Liver (tissue), 9 donors: Measurements from ENCODE around the gene NAV2. TPM values are rescaled to one million over a fixed set of nuclear protein-coding genes. Genes with fewer than 3 reads are reported as not detected.

Source experiments
- DNase-seq: peaks from one replicate; pipeline ENCODE4 v3.0.0-alpha.2; 2017; ENCODE audit warnings: low spot score
- H3K27ac ChIP-seq, 2 donors: one replicate each; pipeline ENCODE4 v1.7.0; 2013; ENCODE audit warnings: inconsistent platforms in 2 of 2, low read length in 2 of 2, control low read depth in 1 of 2, low read depth in 1 of 2, mild to moderate bottlenecking in 1 of 2
- H3K27me3 ChIP-seq, 4 donors: one replicate each; pipeline versions ENCODE4 v1.6.1 to v1.7.0; 2013; ENCODE audit warnings: low read length in 3 of 4, inconsistent platforms in 1 of 4, mild to moderate bottlenecking in 1 of 4, moderate library complexity in 1 of 4; ENCODE audit not compliant: control insufficient read depth in 4 of 4, insufficient read depth in 4 of 4
- H3K36me3 ChIP-seq, 4 donors: one replicate each; pipeline versions ENCODE4 v1.6.1 to v1.7.0; 2013; ENCODE audit warnings: low read length in 3 of 4, mild to moderate bottlenecking in 3 of 4, low read depth in 1 of 4, moderate library complexity in 1 of 4; ENCODE audit not compliant: control insufficient read depth in 4 of 4, insufficient read depth in 3 of 4
- H3K4me1 ChIP-seq, 4 donors: one replicate each; pipeline versions ENCODE4 v1.6.1 to v1.7.0; 2013; ENCODE audit warnings: low read length in 3 of 4, mild to moderate bottlenecking in 3 of 4, moderate library complexity in 1 of 4; ENCODE audit not compliant: control insufficient read depth in 4 of 4, insufficient read depth in 4 of 4
- H3K4me3 ChIP-seq, 3 donors: one replicate each; pipeline versions ENCODE4 v1.6.1 to v1.7.0; 2013; ENCODE audit warnings: low read length in 3 of 3, control low read depth in 1 of 3, low read depth in 1 of 3, mild to moderate bottlenecking in 1 of 3
- H3K9ac ChIP-seq, 2 donors: one replicate each; pipeline ENCODE4 v1.7.0; 2013; ENCODE audit warnings: low read length in 2 of 2, mild to moderate bottlenecking in 2 of 2, moderate library complexity in 2 of 2, control low read depth in 1 of 2, low read depth in 1 of 2
- H3K9me3 ChIP-seq, 4 donors: one replicate each; pipeline versions ENCODE4 v1.6.1 to v1.7.0; 2013; ENCODE audit warnings: low read length in 3 of 4; ENCODE audit not compliant: control insufficient read depth in 4 of 4
- EGR1 ChIP-seq, 2 donors: IDR thresholded peaks; 2 replicates each; pipeline ENCODE4 v1.6.1; 2016 to 2018; ENCODE audit warnings: antibody characterized with exemption in 2 of 2, low read depth in 2 of 2
- FOXA1 ChIP-seq: IDR thresholded peaks from 2 replicates; pipeline ENCODE4 v1.6.1; 2016; ENCODE audit warnings: antibody characterized with exemption
- FOXA2 ChIP-seq: IDR thresholded peaks from 2 replicates; pipeline ENCODE4 v1.6.1; 2016; ENCODE audit warnings: antibody characterized with exemption
- GABPA ChIP-seq, 2 donors: IDR thresholded peaks in 1 of 2; conservative IDR thresholded peaks in 1 of 2; 2 replicates each; pipeline ENCODE4 v1.6.1; 2016; ENCODE audit warnings: antibody characterized with exemption in 2 of 2, mild to moderate bottlenecking in 1 of 2, moderate library complexity in 1 of 2
- HNF4A ChIP-seq, 2 donors: conservative IDR thresholded peaks; 2 replicates each; pipeline ENCODE4 v1.6.1; 2016; ENCODE audit warnings: antibody characterized with exemption in 2 of 2, mild to moderate bottlenecking in 2 of 2
- JUND ChIP-seq, 2 donors: IDR thresholded peaks; 2 replicates each; pipeline ENCODE4 v1.6.1; 2016; ENCODE audit warnings: antibody characterized with exemption in 2 of 2
- NR2F2 ChIP-seq: IDR thresholded peaks from 2 replicates; pipeline ENCODE4 v1.6.1; 2016; ENCODE audit warnings: antibody characterized with exemption
- RAD21 ChIP-seq, 2 donors: IDR thresholded peaks; 2 replicates each; pipeline ENCODE4 v1.6.1; 2016; ENCODE audit warnings: antibody characterized with exemption in 2 of 2, mild to moderate bottlenecking in 2 of 2
- RXRA ChIP-seq, 2 donors: IDR thresholded peaks; 2 replicates each; pipeline ENCODE4 v1.6.1; 2017 to 2018; ENCODE audit warnings: antibody characterized with exemption in 2 of 2, mild to moderate bottlenecking in 1 of 2
- SP1 ChIP-seq: IDR thresholded peaks from 2 replicates; pipeline ENCODE4 v1.6.1; 2018; ENCODE audit warnings: antibody characterized with exemption, mild to moderate bottlenecking
- TAF1 ChIP-seq: conservative IDR thresholded peaks from 2 replicates; pipeline ENCODE4 v1.6.1; 2016; ENCODE audit warnings: antibody characterized with exemption, mild to moderate bottlenecking
- YY1 ChIP-seq: IDR thresholded peaks from 2 replicates; pipeline ENCODE4 v1.6.1; 2016; ENCODE audit warnings: antibody characterized with exemption, mild to moderate bottlenecking
- WGBS: extraction: QIAGEN DNeasy Blood & Tissue Kit; methylation state at CpG from one replicate; pipeline ENCODE4 v1.1.7; 2013; 5-methylcytosine and 5-hydroxymethylcytosine counted together
- polyA plus RNA-seq, 2 donors: library from polyadenylated mRNA; stranded (reverse) in 1 of 2; unstranded in 1 of 2; fragments of 200-250 nt in 1 of 2; fragments of >200 nt in 1 of 2; fragmentation: Nextera tagmentation in 1 of 2; extraction: Ambion mirVana in 1 of 2; gene quantifications; one replicate each; pipeline versions ENCODE4 v1.2.1 to v1.2.3, GENCODE V29; 2013 to 2015
- total RNA-seq, 2 donors: library from RNA; depleted of rRNA; stranded (reverse); fragments of >200 nt; gene quantifications; one replicate each; pipeline ENCODE4 v1.2.3, GENCODE V29; 2014
- TF ChIP-seq, protein P1 (sequence below): IDR thresholded peaks from 2 replicates; pipeline ENCODE4 v1.6.1; 2016; ENCODE audit warnings: antibody characterized with exemption, mild to moderate bottlenecking
- TF ChIP-seq, protein P2 (sequence below): IDR thresholded peaks from 2 replicates; pipeline ENCODE4 v1.6.1; 2016; ENCODE audit warnings: antibody characterized with exemption
- TF ChIP-seq, protein P3 (sequence below): IDR thresholded peaks from 2 replicates; pipeline ENCODE4 v1.6.1; 2016; ENCODE audit warnings: antibody characterized with exemption
- TF ChIP-seq, protein P4 (sequence below): fragments of 150-350 bp; IDR thresholded peaks from 2 replicates; pipeline ENCODE4 v1.5.1; 2017; ENCODE audit warnings: improper control_type of control experiment, low read depth, low read length; ENCODE audit not compliant: missing input control
- TF ChIP-seq, protein P5 (sequence below): IDR thresholded peaks from 2 replicates; pipeline ENCODE4 v1.6.1; 2016; ENCODE audit warnings: antibody characterized with exemption
- donor health status: healthy.
- donor health status: healthy.
- donor health status: healthy.
- donor health status: healthy.
- donor health status: healthy.

The NAV2 gene
- total and polyA plus RNA-seq, 4 donors = 6.3 to 20.5 (median 11.6) TPM

DNA sequence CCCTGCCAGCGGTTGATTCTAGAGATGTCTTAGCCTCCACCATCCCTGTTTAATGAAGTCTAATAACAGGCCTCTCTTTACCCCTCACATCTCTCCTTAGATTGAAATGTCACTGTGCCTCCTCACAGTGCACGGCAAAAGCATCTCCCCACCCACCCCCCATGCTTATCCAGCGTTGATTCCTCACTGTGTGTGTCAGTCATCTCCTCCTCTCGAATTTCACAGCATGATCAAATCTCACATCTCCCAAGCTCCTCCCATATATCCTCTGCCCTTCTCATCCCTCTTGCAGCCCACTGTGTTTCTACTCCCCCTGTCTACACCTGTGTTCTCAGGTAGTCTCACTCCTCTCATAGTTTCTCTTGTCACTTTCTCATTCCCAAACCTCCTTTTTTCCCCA is 363.0 kb downstream of the NAV2 start:
- 94% methylated on average over 4 of the region's 4 CpGs for WGBS
- Histone ChIP-seq H3K27ac (no peak overlapping the region), H3K9me3 (no peaks in the 10 kb centered on the region), H3K27me3 (no peaks in the 10 kb centered on the region), H3K4me1 (no peaks in the 10 kb centered on the region), H3K36me3 (peaks cover 7 to 46% (median 36%) of the 10 kb centered on the region in 4 donors), H3K9ac (no peak overlapping the region), H3K4me3 (no peak overlapping the region)
- no peak for DNase-seq
- TF ChIP-seq, protein P1, sequence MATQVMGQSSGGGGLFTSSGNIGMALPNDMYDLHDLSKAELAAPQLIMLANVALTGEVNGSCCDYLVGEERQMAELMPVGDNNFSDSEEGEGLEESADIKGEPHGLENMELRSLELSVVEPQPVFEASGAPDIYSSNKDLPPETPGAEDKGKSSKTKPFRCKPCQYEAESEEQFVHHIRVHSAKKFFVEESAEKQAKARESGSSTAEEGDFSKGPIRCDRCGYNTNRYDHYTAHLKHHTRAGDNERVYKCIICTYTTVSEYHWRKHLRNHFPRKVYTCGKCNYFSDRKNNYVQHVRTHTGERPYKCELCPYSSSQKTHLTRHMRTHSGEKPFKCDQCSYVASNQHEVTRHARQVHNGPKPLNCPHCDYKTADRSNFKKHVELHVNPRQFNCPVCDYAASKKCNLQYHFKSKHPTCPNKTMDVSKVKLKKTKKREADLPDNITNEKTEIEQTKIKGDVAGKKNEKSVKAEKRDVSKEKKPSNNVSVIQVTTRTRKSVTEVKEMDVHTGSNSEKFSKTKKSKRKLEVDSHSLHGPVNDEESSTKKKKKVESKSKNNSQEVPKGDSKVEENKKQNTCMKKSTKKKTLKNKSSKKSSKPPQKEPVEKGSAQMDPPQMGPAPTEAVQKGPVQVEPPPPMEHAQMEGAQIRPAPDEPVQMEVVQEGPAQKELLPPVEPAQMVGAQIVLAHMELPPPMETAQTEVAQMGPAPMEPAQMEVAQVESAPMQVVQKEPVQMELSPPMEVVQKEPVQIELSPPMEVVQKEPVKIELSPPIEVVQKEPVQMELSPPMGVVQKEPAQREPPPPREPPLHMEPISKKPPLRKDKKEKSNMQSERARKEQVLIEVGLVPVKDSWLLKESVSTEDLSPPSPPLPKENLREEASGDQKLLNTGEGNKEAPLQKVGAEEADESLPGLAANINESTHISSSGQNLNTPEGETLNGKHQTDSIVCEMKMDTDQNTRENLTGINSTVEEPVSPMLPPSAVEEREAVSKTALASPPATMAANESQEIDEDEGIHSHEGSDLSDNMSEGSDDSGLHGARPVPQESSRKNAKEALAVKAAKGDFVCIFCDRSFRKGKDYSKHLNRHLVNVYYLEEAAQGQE = no peak
- TF ChIP-seq, protein P2, sequence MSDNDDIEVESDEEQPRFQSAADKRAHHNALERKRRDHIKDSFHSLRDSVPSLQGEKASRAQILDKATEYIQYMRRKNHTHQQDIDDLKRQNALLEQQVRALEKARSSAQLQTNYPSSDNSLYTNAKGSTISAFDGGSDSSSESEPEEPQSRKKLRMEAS = no peak
- TF ChIP-seq TAF1 (no peak), RXRA (IDR thresholded peaks at IDR 0.05) (no peak), JUND (IDR thresholded peaks at IDR 0.05) (no peak), SP1 (no peak), HNF4A (conservative IDR thresholded peaks at IDR 0.05) (no peak), GABPA (IDR thresholded peaks at IDR 0.05 in 1 of 2, conservative IDR thresholded peaks at IDR 0.05 in 1 of 2) (no peak)
- TF ChIP-seq, protein P3, sequence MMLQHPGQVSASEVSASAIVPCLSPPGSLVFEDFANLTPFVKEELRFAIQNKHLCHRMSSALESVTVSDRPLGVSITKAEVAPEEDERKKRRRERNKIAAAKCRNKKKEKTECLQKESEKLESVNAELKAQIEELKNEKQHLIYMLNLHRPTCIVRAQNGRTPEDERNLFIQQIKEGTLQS = no peak

DNA sequence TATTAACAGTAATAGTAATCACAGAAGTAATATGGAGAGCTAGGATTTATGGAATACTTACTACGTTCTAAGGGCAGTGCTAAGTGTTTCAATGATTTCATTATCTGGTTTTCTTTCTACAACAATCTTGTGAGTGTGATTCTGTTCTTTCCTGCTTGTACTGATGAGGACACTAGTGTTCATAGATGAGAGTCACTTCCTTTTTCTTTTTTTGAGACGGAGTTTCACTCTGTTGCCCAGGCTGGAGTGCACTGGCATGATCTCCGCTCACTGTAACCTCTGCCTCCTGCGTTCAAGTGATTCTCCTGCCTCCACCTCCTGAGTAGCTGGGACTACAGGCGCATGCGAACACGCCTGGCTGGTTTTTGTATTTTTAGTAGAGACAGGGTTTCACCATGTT is 366.2 kb downstream of the NAV2 start:
- Histone ChIP-seq H3K27ac (no peak overlapping the region), H3K36me3 (peaks cover 7 to 68% (median 54%) of the 10 kb centered on the region in 4 donors), H3K4me1 (no peaks in the 10 kb centered on the region), H3K27me3 (no peaks in the 10 kb centered on the region), H3K4me3 (no peak overlapping the region), H3K9ac (no peak overlapping the region), H3K9me3 (no peaks in the 10 kb centered on the region)
- 97% methylated on average over 7 of the region's 7 CpGs for whole genome bisulfite sequencing
- no peak for TF ChIP-seq SP1
- no peak for TF ChIP-seq EGR1 (IDR thresholded peaks at IDR 0.05; ENCODE audit: low read depth in 2 of 2)
- no peak for TF ChIP-seq GABPA (IDR thresholded peaks at IDR 0.05 in 1 of 2, conservative IDR thresholded peaks at IDR 0.05 in 1 of 2)
- no peak for TF ChIP-seq RXRA (IDR thresholded peaks at IDR 0.05)
- no peak for TF ChIP-seq RAD21 (IDR thresholded peaks at IDR 0.05)
- TF ChIP-seq, protein P3 = no peak
- no peak for TF ChIP-seq YY1
- no peak for TF ChIP-seq FOXA2
- TF ChIP-seq HNF4A (conservative IDR thresholded peaks at IDR 0.05) = no peak
- TF ChIP-seq, protein P4, sequence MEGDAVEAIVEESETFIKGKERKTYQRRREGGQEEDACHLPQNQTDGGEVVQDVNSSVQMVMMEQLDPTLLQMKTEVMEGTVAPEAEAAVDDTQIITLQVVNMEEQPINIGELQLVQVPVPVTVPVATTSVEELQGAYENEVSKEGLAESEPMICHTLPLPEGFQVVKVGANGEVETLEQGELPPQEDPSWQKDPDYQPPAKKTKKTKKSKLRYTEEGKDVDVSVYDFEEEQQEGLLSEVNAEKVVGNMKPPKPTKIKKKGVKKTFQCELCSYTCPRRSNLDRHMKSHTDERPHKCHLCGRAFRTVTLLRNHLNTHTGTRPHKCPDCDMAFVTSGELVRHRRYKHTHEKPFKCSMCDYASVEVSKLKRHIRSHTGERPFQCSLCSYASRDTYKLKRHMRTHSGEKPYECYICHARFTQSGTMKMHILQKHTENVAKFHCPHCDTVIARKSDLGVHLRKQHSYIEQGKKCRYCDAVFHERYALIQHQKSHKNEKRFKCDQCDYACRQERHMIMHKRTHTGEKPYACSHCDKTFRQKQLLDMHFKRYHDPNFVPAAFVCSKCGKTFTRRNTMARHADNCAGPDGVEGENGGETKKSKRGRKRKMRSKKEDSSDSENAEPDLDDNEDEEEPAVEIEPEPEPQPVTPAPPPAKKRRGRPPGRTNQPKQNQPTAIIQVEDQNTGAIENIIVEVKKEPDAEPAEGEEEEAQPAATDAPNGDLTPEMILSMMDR = no peak
- TF ChIP-seq NR2F2 = no peak
- TF ChIP-seq, protein P1 = no peak
- no peak for TF ChIP-seq TAF1
- TF ChIP-seq, protein P5, sequence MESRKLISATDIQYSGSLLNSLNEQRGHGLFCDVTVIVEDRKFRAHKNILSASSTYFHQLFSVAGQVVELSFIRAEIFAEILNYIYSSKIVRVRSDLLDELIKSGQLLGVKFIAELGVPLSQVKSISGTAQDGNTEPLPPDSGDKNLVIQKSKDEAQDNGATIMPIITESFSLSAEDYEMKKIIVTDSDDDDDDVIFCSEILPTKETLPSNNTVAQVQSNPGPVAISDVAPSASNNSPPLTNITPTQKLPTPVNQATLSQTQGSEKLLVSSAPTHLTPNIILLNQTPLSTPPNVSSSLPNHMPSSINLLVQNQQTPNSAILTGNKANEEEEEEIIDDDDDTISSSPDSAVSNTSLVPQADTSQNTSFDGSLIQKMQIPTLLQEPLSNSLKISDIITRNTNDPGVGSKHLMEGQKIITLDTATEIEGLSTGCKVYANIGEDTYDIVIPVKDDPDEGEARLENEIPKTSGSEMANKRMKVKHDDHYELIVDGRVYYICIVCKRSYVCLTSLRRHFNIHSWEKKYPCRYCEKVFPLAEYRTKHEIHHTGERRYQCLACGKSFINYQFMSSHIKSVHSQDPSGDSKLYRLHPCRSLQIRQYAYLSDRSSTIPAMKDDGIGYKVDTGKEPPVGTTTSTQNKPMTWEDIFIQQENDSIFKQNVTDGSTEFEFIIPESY = no peak
- no peak for TF ChIP-seq FOXA1
- no peak for DNase-seq
